ENCODE results near the gene GAB2.

The GAB2 gene

DNA sequence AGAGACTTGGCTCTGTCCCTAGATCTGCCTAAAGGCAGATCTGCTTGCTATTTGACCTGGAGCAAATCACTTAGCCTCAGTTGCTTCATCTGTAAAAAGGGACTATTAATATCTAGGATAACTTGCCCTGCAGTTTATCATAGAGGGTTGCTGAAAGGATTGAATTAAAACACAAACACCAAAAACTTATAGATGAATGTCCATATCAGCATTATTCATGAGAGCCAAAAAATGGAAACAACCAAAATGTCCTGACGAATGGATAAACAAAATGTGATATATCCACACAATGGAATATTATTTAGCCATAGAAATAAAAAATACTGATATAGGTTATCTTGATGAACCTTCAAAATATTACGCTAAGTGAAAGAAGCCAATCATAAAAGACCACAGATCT lies 161.7 kb downstream of the GAB2 start:
- no peak for TF ChIP-seq SNAI2 (CRISPR knock-in tag; IDR thresholded peaks at IDR 0.05)
- no peak for TF ChIP-seq OSR1 (CRISPR knock-in tag; IDR thresholded peaks at IDR 0.05)
- TF ChIP-seq, protein P1, sequence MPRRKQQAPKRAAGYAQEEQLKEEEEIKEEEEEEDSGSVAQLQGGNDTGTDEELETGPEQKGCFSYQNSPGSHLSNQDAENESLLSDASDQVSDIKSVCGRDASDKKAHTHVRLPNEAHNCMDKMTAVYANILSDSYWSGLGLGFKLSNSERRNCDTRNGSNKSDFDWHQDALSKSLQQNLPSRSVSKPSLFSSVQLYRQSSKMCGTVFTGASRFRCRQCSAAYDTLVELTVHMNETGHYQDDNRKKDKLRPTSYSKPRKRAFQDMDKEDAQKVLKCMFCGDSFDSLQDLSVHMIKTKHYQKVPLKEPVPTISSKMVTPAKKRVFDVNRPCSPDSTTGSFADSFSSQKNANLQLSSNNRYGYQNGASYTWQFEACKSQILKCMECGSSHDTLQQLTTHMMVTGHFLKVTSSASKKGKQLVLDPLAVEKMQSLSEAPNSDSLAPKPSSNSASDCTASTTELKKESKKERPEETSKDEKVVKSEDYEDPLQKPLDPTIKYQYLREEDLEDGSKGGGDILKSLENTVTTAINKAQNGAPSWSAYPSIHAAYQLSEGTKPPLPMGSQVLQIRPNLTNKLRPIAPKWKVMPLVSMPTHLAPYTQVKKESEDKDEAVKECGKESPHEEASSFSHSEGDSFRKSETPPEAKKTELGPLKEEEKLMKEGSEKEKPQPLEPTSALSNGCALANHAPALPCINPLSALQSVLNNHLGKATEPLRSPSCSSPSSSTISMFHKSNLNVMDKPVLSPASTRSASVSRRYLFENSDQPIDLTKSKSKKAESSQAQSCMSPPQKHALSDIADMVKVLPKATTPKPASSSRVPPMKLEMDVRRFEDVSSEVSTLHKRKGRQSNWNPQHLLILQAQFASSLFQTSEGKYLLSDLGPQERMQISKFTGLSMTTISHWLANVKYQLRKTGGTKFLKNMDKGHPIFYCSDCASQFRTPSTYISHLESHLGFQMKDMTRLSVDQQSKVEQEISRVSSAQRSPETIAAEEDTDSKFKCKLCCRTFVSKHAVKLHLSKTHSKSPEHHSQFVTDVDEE (CRISPR knock-in tag; IDR thresholded peaks at IDR 0.05), result no peak
- no peak for TF ChIP-seq ZC3H10 (CRISPR knock-in tag; IDR thresholded peaks at IDR 0.05)
- TF ChIP-seq, protein P2, sequence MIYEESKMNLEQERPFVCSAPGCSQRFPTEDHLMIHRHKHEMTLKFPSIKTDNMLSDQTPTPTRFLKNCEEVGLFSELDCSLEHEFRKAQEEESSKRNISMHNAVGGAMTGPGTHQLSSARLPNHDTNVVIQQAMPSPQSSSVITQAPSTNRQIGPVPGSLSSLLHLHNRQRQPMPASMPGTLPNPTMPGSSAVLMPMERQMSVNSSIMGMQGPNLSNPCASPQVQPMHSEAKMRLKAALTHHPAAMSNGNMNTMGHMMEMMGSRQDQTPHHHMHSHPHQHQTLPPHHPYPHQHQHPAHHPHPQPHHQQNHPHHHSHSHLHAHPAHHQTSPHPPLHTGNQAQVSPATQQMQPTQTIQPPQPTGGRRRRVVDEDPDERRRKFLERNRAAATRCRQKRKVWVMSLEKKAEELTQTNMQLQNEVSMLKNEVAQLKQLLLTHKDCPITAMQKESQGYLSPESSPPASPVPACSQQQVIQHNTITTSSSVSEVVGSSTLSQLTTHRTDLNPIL (CRISPR knock-in tag; IDR thresholded peaks at IDR 0.05; ENCODE audit: low read depth), result no peak
- TF ChIP-seq PPARA (CRISPR knock-in tag; IDR thresholded peaks at IDR 0.05; ENCODE audit: borderline replicate concordance), result no peak
- no peak for TF ChIP-seq ZNF70 (CRISPR knock-in tag; IDR thresholded peaks at IDR 0.05)
- TF ChIP-seq, protein P3, sequence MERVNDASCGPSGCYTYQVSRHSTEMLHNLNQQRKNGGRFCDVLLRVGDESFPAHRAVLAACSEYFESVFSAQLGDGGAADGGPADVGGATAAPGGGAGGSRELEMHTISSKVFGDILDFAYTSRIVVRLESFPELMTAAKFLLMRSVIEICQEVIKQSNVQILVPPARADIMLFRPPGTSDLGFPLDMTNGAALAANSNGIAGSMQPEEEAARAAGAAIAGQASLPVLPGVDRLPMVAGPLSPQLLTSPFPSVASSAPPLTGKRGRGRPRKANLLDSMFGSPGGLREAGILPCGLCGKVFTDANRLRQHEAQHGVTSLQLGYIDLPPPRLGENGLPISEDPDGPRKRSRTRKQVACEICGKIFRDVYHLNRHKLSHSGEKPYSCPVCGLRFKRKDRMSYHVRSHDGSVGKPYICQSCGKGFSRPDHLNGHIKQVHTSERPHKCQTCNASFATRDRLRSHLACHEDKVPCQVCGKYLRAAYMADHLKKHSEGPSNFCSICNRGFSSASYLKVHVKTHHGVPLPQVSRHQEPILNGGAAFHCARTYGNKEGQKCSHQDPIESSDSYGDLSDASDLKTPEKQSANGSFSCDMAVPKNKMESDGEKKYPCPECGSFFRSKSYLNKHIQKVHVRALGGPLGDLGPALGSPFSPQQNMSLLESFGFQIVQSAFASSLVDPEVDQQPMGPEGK (CRISPR knock-in tag; IDR thresholded peaks at IDR 0.05; ENCODE audit: borderline replicate concordance), result no peak
- TF ChIP-seq ISL1 (CRISPR knock-in tag; IDR thresholded peaks at IDR 0.05), result no peak
- no peak for ATAC-seq

DNA sequence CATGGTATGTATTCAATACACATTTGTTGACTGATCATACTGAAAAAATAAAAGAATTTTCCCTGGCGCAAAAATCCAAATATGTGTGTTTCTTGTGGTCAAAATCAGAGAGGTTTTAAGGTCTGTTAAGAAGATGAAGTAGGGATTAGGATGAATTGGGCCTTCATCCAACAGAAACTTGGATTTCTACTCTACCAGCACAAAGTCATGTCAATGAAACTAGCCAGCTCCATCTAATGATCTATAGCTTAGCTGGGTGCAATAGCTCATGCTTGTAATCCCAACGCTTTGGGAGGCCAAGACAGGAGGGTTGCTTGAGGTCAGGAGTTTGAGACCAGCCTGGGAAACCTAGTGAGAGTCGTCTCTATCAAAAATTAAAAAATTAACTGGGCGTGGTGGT lies 163.4 kb downstream of the GAB2 start:
- ATAC-seq, result no peak

DNA sequence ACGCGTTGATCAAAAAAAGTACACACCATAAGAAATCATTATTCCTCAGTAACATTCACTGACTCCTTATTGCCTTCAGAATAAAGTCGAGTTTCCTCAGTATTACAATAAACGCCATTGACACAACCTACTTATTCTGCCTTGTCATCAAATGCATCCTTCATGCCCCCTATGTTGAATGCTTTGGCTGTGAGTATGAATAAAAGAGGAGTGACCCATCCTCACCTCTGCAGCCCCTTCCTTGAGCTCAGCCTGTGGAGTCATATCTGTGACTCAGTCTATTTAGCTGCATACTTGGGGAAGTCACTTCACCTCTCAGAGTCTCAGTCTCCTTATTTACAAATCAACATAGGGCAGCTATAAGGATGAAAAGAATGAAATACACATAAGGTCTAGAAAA lies 163.8 kb downstream of the GAB2 start:
- TF ChIP-seq ZNF8 (CRISPR knock-in tag; IDR thresholded peaks at IDR 0.05), result no peak
- no peak for TF ChIP-seq CSDC2 (CRISPR knock-in tag; IDR thresholded peaks at IDR 0.05)
- no peak for TF ChIP-seq ISL1 (CRISPR knock-in tag; IDR thresholded peaks at IDR 0.05)
- no peak for TF ChIP-seq ZNF70 (CRISPR knock-in tag; IDR thresholded peaks at IDR 0.05)
- TF ChIP-seq, protein P3 (CRISPR knock-in tag; IDR thresholded peaks at IDR 0.05; ENCODE audit: borderline replicate concordance), result no peak
- TF ChIP-seq ARNTL (CRISPR knock-in tag; IDR thresholded peaks at IDR 0.05; ENCODE audit: borderline replicate concordance, low read depth), result no peak
- TF ChIP-seq, protein P4, sequence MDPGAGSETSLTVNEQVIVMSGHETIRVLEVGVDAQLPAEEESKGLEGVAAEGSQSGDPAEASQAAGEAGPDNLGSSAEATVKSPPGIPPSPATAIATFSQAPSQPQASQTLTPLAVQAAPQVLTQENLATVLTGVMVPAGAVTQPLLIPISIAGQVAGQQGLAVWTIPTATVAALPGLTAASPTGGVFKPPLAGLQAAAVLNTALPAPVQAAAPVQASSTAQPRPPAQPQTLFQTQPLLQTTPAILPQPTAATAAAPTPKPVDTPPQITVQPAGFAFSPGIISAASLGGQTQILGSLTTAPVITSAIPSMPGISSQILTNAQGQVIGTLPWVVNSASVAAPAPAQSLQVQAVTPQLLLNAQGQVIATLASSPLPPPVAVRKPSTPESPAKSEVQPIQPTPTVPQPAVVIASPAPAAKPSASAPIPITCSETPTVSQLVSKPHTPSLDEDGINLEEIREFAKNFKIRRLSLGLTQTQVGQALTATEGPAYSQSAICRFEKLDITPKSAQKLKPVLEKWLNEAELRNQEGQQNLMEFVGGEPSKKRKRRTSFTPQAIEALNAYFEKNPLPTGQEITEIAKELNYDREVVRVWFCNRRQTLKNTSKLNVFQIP (CRISPR knock-in tag; IDR thresholded peaks at IDR 0.05; ENCODE audit: borderline replicate concordance, low read depth), result no peak
- TF ChIP-seq ZC3H10 (CRISPR knock-in tag; IDR thresholded peaks at IDR 0.05), result no peak
- TF ChIP-seq TCF4 (CRISPR knock-in tag; IDR thresholded peaks at IDR 0.05; ENCODE audit: borderline replicate concordance), result no peak
- peak; percentile 31; the same call in 1 of the 3 replicates for ATAC-seq

More for the DNA sequence above, 163.4 kb downstream of the GAB2 start:
- TF ChIP-seq, protein P3 (CRISPR knock-in tag; IDR thresholded peaks at IDR 0.05; ENCODE audit: borderline replicate concordance), result no peak
- no peak for TF ChIP-seq GLIS3 (CRISPR knock-in tag; IDR thresholded peaks at IDR 0.05)
- no peak for TF ChIP-seq PPARA (CRISPR knock-in tag; IDR thresholded peaks at IDR 0.05; ENCODE audit: borderline replicate concordance)
- TF ChIP-seq TCF4 (CRISPR knock-in tag; IDR thresholded peaks at IDR 0.05; ENCODE audit: borderline replicate concordance), result no peak
- no peak for TF ChIP-seq ZNF70 (CRISPR knock-in tag; IDR thresholded peaks at IDR 0.05)

Data from SK-N-SH treated with all-trans-retinoic acid at 6 μM for 48 hours (cell line).